ENCODE data around the gene E4F1.

Gene E4F1

DNA sequence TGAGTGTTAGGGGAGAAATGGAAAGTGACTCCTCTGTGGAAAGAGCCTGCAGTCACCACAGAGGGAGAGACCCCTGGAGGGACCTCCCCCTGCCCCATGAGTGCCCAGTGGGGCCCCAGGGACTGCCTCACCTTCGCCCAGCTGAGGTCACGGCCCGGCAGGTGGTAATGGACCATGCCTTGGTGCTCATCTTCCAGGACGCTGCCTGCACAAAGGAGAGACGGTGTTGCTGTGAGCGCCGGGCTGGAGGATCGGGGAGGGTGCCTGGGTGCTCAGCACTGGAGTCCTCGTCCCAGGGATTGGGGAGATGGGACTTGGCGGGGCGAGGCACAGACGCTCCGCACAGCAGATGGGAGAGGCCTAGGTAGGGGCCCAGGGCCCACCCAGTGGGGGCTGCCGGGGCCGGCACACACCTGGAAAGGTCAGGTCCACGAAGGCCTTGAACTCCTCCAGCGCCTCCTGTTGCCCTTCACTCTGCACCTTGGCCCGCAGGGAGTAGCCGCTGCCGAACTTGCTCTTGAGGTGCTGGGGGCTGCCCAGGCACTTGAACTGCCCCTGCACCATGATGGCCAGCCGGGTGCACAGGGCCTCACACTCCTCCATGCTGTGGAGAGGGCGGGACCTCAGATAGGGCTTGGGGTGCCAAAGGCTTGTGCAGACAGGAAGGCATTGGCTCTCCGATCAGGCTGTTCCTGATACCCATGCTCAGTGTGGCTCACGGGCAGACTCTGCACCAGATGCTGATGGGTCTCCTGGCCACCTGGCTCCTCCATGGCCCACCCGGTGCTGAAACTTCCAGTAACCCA, 54.3 kb downstream of the E4F1 start:
- no peak for TF ChIP-seq CTCF (IDR thresholded peaks at IDR 0.05; ENCODE audit: insufficient read depth, low read depth, low read length, missing control alignments)
- H3K4me3 ChIP-seq (ENCODE audit: low read depth, low read length): no peak overlapping the region
- no peak for DNase-seq (ENCODE audit: low read depth)

DNA sequence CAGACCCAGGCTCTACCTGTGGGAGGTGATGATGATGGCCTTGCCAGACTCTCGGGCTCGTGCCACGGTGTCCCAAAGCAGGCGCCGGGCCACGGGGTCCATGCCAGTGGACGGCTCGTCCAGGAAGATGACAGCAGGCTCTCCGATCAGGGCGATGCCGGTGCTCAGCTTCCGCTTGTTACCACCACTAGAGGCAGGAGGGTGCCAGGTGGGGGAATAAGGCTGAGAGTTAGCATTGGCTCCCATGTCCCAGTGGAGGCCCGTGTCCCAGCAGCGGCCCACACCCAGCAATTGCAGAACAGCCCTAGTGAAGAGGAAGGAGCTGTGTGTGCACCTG, 54.8 kb downstream of the E4F1 start:
- DNase-seq (ENCODE audit: low read depth): no peak
- no peak overlapping the region for H3K4me3 ChIP-seq (ENCODE audit: low read depth, low read length)
- TF ChIP-seq CTCF (IDR thresholded peaks at IDR 0.05; ENCODE audit: insufficient read depth, low read depth, low read length, missing control alignments): no peak

- DNase-seq (ENCODE audit: low read depth): no peak
- no peak for TF ChIP-seq CTCF (IDR thresholded peaks at IDR 0.05; ENCODE audit: insufficient read depth, low read depth, low read length, missing control alignments)
- H3K4me3 ChIP-seq (ENCODE audit: low read depth, low read length): no peak overlapping the region
These were observed 55.8 kb downstream of the E4F1 start for GRCh38 chr16:2278956-2279800.

DNA sequence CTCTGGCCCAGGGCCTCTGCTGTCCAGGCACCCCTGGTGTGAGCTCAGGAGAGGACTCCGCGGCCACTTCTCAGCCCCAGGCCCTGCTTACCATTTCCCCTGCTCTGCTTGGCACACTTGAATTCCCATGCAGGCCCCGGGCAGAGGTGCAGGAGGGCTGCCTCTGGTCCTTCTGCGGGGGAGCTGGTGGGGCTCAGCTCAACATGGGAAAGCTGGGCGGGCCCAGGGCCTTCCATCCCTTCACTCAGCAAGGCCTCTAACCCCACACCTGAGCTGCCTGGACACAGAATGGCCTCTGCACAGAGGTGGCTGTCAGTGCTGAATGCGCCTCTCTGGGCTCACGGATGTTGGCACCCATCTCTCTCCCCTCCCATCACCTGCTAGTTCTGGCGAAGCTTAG, 57.1 kb downstream of the E4F1 start:
- no peak for TF ChIP-seq CTCF (IDR thresholded peaks at IDR 0.05; ENCODE audit: insufficient read depth, low read depth, low read length, missing control alignments)
- no peak overlapping the region for H3K4me3 ChIP-seq (ENCODE audit: low read depth, low read length)
- no peak for DNase-seq (ENCODE audit: low read depth)

- TF ChIP-seq CTCF (IDR thresholded peaks at IDR 0.05; ENCODE audit: insufficient read depth, low read depth, low read length, missing control alignments): no peak
- no peak for DNase-seq (ENCODE audit: low read depth)
- no peak overlapping the region for H3K4me3 ChIP-seq (ENCODE audit: low read depth, low read length)
These were observed 57.7 kb downstream of the E4F1 start for GRCh38 chr16:2280981-2281542.

DNA sequence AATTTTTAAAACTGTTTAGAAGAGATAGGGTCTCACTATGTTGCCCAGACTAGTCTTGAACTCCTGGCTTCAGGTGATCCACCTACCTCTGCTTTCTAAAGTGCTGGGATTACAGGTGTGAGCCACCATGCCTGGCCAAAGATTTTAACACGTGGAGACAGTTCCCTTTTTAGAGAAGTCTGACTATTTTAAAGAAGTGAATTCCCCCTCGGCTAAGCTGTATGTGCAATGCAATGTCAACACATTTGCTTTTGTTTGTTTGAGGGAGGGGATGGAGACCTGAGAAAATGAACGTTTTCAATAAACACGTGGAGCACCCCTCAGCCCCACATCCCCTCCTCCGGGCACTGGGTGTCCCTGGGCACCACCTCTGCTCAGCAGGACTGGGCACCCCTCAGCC, 58.9 kb downstream of the E4F1 start:
- no peak overlapping the region for H3K4me3 ChIP-seq (ENCODE audit: low read depth, low read length)
- TF ChIP-seq CTCF (IDR thresholded peaks at IDR 0.05; ENCODE audit: insufficient read depth, low read depth, low read length, missing control alignments): no peak
- DNase-seq (ENCODE audit: low read depth): no peak
